Breast epithelium (tissue), 3 donors: ENCODE measurements around the gene CYP39A1.

Experiments used
- POLR2AphosphoS5 ChIP-seq, 3 donors: sonication (generic); formaldehyde crosslinking; IDR thresholded peaks; one replicate each; pipeline ENCODE4 v1.6.1; 2017; ENCODE audit warnings: antibody characterized with exemption in 3 of 3
- TF ChIP-seq, protein P1 (sequence below), 3 donors: fragments of 450-650 bp; IDR thresholded peaks; one replicate each; pipeline ENCODE4 v1.5.1; 2016 to 2017; ENCODE audit warnings: antibody characterized with exemption in 3 of 3, mild to moderate bottlenecking in 3 of 3, moderate library complexity in 3 of 3

DNA sequence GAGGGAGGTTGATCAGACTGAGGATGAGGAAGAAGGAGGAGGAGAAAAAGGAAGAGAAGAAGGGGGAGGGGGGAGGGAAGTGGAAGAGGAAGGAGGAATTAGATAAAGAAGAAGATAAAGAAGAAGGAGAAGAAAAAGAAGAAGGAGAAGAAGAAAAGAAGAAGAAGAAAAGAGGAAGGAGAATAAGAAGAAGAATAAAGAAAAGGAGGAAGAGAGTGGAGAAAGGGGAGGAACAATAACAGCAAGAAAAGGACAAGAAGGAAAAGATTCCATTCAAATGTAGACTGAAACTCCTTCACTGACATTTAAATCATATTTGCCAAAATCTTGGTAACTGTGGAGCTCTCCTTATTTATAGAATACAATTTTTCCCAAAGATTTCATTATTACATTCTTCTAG lies 127.0 kb downstream of the CYP39A1 start:
- TF ChIP-seq, protein P1, sequence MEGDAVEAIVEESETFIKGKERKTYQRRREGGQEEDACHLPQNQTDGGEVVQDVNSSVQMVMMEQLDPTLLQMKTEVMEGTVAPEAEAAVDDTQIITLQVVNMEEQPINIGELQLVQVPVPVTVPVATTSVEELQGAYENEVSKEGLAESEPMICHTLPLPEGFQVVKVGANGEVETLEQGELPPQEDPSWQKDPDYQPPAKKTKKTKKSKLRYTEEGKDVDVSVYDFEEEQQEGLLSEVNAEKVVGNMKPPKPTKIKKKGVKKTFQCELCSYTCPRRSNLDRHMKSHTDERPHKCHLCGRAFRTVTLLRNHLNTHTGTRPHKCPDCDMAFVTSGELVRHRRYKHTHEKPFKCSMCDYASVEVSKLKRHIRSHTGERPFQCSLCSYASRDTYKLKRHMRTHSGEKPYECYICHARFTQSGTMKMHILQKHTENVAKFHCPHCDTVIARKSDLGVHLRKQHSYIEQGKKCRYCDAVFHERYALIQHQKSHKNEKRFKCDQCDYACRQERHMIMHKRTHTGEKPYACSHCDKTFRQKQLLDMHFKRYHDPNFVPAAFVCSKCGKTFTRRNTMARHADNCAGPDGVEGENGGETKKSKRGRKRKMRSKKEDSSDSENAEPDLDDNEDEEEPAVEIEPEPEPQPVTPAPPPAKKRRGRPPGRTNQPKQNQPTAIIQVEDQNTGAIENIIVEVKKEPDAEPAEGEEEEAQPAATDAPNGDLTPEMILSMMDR (IDR thresholded peaks at IDR 0.05) = no peak
- no peak for TF ChIP-seq POLR2AphosphoS5 (IDR thresholded peaks at IDR 0.05)
